ENCODE data around the gene APH1A.

GRCh38 chr1:150293433-150294253 is 24.8 kb upstream of the APH1A start, which contains the start of gene MRPS21:
- TF ChIP-seq CTCF (conservative IDR thresholded peaks at IDR 0.05 in 1 of 2, IDR thresholded peaks at IDR 0.05 in 1 of 2; ENCODE audit: extremely low read depth in 1 of 2, insufficient read depth in 1 of 2, low read depth in 1 of 2, low read length in 2 of 2) (no peak), EZH2 (IDR thresholded peaks at IDR 0.05; ENCODE audit: borderline replicate concordance, low read length) (no peak)
